NCI-H2029 (cell line): Measurements from ENCODE around the gene BIRC6.
A peak's percentile ranks its signal among the peaks of the same experiment; 100 is the strongest.
"Not testable (repeated sequence)": the region's sequence is repeated elsewhere in the genome, so short reads cannot be mapped to it uniquely, and the experiment has no call there.

ENCODE experiments used
- DNase-seq: peaks from one replicate; lab custom pipeline; 2025; lab: John Stamatoyannopoulos, UW

Gene BIRC6

GRCh38 chr2:32614084-32614483, 257.3 kb downstream of the BIRC6 start:
- no peak for DNase-seq

DNA sequence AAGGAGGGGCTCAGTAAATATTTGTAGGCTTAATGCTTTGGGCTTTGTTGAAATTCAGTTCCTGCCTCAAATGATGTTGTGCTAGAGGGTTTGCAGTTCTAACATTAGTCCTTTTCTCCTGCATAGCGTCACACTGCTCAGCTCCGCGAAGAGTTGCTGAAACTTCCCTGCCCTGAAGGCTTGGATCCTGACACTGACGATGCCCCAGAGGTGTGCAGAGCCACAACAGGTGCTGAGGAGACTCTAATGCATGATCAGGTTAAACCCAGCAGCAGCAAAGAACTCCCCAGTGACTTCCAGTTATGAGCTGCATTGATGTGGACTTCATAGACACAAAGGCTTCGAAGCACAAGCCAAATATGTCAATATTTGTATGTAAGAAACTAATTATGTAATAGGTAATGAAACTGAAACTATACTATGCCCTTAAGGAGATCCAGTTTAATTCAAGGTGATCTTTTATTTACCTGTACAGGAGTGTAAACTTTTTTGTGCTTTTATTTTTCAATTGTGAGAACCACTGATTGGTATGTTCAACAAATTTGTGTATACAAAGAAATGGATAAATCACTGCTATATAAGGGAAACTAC, 260.9 kb downstream of the BIRC6 start:
- DNase-seq, result peak; percentile 15

- DNase-seq, result no peak
Measured at GRCh38 chr2:32622570-32623310, 265.9 kb downstream of the BIRC6 start.

- no peak for DNase-seq
Measured at GRCh38 chr2:32623311-32623706, 266.5 kb downstream of the BIRC6 start.

DNA sequence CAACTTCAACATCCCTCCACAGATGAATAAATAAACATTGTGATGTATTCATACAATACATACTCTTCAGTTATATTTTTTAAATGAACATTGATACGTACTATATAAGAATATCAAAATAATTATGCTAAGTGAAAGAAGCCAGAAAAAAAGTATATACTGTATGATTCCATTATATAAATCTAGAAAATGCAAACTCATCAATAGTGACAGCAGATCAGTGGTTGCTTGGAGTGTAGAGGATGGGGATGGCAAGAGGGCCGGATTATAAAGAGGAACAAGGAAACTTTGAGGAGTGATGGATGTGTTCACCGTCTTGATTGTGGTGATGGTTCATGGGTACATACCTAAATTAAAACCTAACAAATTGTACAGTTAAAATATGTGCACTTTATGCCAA, 268.0 kb downstream of the BIRC6 start:
- DNase-seq, result no peak

DNA sequence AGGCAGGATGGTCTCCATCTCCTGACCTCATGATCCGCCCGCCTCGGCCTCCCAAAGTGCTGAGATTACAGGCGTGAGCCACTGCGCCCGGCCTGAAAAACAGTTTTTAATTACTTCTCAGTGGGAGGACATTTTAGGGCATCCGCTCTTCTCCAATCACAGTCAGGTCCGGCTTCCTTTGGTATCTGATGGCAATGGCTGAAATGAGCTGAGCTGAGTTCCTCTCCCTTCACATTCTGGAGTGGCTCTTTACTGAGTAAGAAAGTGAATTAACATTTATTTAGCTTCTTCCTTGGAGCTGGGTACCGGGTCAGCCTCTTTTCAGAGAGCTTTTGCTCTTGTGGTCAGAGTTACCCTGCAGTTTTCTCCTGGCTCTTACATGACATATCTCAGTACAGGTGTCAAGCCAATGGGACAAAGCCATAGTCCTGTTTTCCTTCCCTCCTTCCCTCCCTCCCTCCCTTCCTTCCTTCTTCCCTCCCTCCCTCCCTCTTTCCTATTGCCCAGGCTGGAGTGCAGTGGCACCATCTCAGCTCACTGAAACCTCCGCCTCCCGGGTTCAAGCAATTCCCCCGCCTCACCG, 269.9 kb downstream of the BIRC6 start:
- no peak for DNase-seq

- no peak for DNase-seq
Measured at GRCh38 chr2:32627441-32627813, 270.6 kb downstream of the BIRC6 start.

- peak; percentile 92 for DNase-seq
Measured at GRCh38 chr2:32627814-32628579, 271.2 kb downstream of the BIRC6 start, which contains the start of gene TTC27. TSS of gene TTC27 (plus strand) at chr2:32628050. CDS start at chr2:32628293, 243 bp downstream.

- no peak for DNase-seq
Measured at GRCh38 chr2:32632089-32632488, 275.3 kb downstream of the BIRC6 start.

DNA sequence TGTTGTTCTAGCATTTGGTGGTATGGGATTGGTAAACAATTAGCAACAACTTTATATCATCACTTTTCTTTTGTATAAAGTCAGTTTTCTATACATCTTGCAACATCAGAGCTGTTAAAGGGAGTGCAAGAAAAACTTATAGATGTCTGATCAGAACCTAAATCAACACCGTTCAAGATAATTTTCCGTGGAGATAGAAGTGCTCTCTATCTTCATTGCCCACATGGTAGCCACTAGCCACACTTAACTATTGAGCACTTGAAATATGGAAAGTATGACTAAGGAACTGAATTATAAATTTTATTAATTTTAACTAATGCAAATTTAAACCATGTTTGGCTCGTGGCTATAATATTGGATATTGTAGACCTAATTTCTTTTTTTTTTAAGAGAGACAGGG, 276.2 kb downstream of the BIRC6 start:
- no peak for DNase-seq

GRCh38 chr2:32638548-32638947, 281.7 kb downstream of the BIRC6 start:
- DNase-seq, result not testable (repeated sequence)

DNA sequence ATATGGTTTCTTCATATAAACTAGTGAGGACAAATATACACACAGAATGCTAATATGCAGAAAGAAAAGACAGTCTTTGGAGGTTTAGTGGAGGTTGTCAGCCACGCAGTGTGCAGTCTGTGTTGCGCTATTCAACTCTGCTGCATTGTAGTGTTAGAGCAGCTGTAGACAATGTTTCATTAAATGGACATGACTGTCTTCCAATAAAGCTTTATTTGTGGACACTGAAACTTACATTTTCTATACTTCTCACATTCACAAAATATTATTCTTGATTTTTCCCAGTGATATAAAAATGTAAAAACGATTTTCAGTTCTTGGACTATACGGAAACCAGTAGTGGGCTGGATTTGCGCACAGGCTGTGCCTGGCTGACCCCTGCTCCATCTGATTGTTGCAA, 284.4 kb downstream of the BIRC6 start:
- no peak for DNase-seq

GRCh38 chr2:32647180-32647651, 290.4 kb downstream of the BIRC6 start:
- no peak for DNase-seq

DNA sequence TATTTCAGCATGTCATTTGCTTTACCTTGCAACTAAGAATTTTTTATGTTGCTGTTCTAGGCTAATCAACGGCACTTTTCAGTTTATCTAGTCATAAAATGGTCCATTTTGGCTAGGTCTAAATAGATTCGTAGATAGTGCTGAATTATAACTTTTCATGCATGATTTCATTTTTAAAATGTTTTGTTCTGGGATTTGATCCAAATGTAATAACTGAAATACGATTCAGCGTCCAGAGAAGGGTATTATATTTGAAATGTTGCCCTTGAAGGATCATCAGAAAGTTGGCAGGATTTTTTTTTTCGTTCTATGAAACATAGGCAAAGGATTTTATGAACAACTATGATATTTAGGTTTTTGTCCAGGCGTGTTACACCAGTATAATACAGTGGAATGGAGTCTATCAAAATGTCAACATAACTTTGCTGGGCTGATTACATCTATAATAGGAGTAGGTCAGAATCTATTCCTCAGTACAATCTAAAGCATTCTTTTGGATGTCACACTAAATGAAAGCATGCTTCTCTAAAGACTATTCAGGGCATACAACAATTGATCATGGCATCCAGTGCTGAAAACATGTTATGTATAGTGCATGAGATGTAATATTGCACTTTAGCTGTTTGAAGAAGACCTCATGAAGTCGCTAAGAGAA, 295.9 kb downstream of the BIRC6 start:
- DNase-seq, result no peak

DNA sequence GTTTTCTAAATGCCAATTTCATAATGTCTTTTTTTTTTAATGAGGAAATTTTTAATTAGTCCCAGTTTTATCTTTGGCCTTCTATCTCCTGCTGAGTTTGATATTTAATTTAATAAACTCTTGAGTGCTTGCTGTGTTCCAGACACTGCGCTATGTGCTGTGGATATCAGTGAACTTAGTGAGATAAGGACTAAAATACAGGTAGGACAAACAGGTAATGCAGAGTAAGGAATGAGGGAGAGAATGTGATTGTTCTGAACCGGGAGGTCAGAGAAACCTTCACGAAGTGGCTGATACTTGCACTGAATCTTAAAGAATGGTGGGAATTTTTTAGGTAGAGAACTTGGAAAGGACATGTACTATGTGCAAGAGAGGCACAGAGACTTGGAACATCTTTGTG, 299.2 kb downstream of the BIRC6 start:
- DNase-seq, result no peak

DNA sequence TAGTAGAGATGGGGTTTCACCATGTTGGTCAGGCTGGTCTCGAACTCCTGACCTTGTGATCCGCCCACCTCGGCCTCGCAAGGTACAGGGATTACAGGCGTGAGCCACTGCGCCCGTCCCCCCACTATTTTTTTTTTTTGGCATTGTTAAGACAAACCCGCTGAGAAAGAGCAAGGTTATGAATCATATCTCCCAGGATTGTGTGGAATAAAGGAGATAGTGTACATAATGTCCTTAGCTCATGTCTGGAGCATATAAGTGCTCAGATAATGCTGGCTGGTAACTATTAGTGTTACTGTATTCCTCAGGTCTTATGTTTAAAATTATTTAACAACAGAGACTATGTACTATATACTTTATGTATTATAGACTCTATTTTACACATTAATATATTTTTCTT, 307.0 kb downstream of the BIRC6 start:
- no peak for DNase-seq

DNA sequence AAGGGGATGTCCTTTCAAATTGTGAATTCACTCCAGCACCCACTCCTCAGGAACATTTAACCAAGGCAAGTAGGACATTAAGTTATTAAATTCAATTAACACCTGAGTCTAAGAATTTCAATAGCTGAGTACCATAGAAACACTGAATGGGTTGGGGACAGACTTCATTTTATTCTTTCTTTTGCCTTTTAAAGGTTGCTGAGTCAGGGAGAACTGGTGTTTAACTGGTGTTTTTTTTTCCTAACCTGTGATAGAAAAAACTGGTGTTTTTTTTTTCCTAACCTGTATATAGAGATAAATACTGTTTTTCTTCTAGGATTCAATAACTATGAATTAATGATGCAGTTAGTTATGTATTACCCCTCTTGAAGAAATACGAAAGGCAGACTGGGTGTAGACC, 309.9 kb downstream of the BIRC6 start:
- no peak for DNase-seq

DNA sequence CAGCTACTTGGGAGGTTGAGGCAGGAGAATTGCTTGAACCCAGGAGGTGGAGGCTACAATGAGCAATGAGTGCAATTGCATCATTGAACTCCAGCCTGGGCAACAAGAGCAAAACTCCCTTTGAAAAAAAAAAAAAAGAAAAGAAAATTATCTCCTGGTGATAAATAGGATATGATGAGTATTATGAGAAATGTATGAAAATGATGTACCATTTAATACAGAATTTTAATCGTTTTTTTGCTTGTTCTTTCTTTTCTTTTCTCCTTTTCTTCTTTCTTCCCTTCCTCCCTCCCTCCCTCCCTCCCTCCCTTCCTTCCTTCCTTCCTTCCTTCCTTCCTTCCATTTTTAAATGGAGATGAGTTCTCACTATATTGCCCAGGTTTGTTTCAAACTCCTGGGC, 311.4 kb downstream of the BIRC6 start:
- no peak for DNase-seq
